Activated CD8-positive, alpha-beta memory T cell treated with anti-CD3 and anti-CD28 coated beads for 1 hour (primary cell): ENCODE measurements around the gene DDT.
"Not testable (repeated sequence)": the region's sequence is repeated elsewhere in the genome, so short reads cannot be mapped to it uniquely, and the experiment has no call there.

Source experiments
- DNase-seq, 2 donors: peaks; one replicate each; pipeline ENCODE4 v3.0.0-alpha.2; 2020; ENCODE audit warnings: low read depth in 1 of 2; ENCODE audit errors: extremely low read depth in 1 of 2

Gene DDT

GRCh38 chr22:23954193-23954990 is 19.8 kb downstream of the DDT start:
- not testable (repeated sequence) for DNase-seq

DNA sequence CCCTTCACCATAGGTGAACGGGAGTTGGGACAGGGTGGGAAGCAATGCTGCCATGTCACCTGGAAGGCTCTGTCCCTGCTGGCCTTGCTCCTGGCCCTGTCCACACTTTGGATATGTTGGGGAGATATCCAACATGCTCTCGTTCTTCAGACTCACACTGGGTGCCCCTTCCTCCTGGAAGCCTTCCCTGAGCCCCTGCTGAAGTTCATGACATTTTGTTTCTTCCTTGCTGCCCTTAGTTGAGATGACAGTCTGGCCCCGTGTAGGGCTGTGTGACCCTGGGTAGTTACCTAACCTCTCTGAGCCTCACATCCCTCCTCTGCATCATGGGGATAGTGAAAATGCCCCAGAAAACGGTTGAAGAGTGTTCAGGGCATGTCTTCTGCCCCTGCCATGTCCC is 20.8 kb downstream of the DDT start:
- DNase-seq, result not testable (repeated sequence)

GRCh38 chr22:23952794-23953405 is 21.3 kb downstream of the DDT start:
- DNase-seq, result not testable (repeated sequence)

DNA sequence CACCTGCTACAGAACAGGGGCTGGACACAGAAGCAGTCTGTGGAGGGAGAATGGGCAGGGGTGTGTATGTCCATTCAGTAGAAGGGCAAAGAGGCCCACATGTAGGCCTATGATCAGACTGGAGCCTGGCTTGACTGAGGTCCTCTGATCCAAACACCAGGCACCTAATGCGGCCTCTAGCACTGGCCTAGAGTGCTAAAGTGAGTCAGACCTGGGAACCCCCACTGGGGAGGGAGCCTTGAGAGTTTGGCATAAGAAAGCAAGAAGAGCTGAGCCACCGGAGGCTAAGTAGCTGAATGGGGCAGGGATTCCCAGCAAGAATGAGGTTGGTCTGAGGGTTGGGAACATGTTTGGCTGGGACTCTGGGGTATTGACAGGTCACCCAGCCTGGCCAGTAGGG is 22.9 kb downstream of the DDT start:
- DNase-seq, result not testable (repeated sequence)

GRCh38 chr22:23949764-23950163 is 24.5 kb downstream of the DDT start:
- not testable (repeated sequence) for DNase-seq

DNA sequence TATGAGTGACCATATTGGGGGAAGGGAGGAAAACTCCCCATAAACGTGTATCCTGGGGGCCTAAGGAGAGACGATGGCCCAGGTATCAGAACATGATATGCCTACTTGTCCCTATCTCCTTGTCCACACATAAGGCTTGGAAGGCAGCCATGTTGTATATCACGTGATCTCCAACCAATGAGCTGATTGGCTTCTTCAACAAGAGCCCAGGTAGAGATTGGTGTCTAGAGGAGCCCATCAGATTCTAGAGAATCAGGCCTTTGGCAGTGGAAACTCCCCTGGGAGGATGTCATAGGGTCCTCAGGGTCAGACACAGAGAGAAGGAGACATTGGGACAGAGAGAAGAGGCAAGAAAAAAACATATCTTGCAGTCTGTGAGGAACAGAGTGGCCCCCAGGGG is 26.9 kb downstream of the DDT start:
- DNase-seq, result not testable (repeated sequence)

GRCh38 chr22:23940166-23940565 is 34.1 kb downstream of the DDT start:
- DNase-seq, result not testable (repeated sequence)

- no peak for DNase-seq
Measured at GRCh38 chr22:23939017-23939357, 35.3 kb downstream of the DDT start.

GRCh38 chr22:23938328-23939016 is 35.8 kb downstream of the DDT start:
- DNase-seq, result no peak

DNA sequence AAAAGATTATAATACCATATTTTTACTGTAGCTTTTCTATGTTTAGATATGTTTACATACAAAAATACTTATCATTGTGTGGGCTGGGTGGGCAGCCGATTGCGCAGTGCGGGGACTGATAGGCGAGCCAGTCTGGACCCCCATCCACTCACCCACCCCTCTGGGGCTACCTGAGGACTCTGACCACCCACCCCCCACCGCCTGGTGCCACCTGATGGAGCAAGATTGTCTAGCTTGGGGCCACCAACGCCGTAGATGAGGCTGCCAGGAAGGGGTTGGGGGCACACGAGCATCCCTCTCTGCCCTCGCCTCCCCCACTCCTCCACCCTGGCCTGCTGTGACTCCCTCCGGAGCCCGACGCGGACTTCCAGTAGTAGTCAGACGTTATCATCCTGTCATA is 47.7 kb downstream of the DDT start:
- no peak for DNase-seq

GRCh38 chr22:23925020-23925606 is 49.1 kb downstream of the DDT start:
- no peak for DNase-seq

DNA sequence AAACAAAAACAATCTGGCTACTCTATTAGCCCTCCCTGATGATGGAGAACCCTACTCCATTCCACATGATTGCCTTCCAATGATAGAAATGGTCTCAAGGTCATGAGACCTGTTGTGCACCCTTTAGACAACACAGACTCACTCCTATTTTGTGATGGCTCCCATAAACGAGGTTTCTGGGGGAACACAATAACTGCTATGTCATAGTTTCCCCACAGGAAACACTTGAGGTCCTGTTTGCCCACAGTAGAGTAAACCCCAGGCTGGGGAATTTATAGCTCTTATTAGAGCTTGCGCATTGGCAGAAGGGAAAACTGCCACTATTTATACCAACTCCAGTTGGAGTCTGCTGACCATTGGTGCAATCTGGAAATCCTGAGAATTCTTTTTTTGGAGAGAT is 51.3 kb downstream of the DDT start:
- DNase-seq, result no peak

DNA sequence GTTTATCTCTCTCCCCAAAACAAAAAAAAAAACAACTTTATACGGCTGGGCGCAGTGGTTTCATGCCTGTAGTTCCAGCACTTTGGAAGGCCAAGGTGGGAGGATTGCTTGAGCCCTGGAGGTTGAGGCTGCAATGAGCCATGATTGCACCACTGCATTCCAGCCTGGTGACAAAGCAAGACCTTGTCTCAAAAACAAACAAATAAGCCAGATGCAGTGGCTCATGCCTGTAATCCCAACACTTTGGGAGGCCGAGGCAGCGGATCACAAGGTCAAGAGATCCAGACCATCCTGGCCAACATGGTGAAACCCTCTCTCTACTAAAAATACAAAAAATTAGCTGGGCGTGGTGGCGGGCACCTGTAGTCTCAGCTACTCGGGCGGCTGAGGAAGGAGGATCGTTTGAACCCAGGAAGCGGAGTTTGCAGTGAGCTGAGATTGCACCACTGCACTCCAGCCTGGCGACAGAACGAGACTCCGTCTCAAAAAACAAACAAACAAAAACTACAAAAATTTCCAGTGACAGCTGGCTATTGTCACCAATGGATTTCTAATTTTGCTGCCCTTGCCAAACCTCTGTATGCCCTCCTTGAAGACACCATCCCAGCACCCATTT is 52.5 kb downstream of the DDT start:
- not testable (repeated sequence) for DNase-seq
